GM21737 (cell line): ENCODE data around the gene NPIPA3.
A peak's percentile ranks its signal among the peaks of the same experiment; 100 is the strongest.
"Not testable (repeated sequence)": the region's sequence is repeated elsewhere in the genome, so short reads cannot be mapped to it uniquely, and the experiment has no call there.

Source experiments
- ATAC-seq: cut with Tn5 transposase; IDR thresholded peaks from one replicate; pipeline ENCODE4 v1.9.1; 2021; ENCODE audit warnings: mild to moderate bottlenecking, moderate library complexity; ENCODE audit not compliant: unreplicated experiment

Gene NPIPA3

DNA sequence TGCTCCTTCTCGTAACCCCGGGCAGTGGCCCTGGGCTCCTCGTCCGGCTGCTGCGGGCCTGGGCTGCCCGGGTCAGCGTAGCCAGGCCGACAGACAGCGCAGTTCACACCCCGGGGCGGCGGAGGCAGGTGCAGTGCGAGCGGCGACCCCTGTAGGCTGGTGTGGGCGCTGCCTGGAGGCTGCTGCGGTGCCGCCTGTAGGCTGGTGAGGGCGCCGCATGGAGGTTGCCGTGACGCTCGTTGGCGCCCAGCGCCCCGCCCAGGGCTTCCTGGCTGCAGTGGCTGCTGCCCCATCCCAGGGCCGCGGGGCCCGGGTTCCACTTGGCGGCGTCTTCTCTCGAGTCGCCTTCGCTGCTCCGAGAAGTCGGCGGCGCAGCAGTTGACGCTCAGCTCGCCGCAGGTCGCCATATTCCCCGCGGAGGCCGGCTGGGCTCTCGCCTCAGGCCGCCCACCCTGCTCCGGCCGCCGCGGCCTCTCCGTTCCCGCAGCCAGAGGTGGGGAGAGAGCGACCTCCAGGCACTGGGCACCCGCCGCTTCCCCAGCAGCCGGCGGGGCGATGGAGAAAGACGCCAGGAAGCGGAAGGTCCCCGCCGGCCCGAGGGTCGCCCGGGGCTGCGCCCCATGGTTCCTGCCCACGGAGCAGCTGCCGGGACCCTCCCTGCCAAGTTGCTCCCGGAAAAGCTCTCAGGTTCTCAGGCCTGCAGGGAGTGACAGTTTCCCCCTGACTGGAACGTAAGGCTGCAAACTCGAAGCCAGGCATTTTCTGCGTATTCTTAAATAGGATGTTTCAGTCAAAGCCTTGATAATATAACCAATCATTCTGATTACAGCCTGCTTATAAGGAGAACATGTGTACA, 39.3 kb downstream of the NPIPA3 start, which contains the start of gene NPIPA2:
TSS of gene NPIPA2 (plus strand) at position 261 of the 856 bp plus-strand sequence. CDS start 5,533 bp downstream, outside the sequence.
- ATAC-seq, result peak; percentile 99

DNA sequence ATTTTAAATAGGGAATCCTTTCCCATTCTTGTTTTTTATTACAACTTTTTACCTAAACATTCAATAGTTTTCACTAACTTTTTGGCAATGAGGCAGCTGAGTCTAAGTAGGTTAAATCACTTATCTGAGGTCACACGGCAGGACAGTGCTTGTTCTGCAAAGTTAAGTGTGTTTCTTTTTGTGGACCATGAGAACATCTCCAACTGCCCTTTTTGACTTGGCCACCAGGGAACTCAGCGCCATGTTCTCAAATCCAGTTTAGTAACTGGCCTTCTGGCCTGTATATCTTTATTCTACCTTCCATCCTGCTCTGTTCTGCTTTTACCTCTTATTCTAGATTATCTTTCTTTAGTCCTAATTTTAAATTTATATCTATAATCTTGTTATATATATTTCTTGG, 70.4 kb downstream of the NPIPA3 start:
- ATAC-seq, result not testable (repeated sequence)

DNA sequence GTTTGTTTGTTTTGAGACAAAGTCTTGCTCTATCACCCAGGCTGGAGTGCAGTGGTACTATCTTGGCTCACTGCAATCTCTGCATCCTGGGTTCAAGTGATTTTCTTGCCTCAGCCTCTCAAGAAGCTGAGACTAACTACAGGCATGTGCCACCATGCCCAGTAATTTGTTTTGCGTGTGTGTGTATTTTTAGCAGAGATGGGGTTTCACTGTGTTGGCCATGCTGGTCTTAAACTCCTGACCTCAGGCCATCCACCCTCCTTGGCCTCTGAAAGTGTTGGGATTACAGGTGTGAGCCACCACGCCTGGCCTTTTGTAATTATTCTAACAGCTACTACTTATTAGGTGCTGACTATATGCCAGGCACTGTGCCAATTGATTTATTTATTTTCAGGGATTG, 72.4 kb downstream of the NPIPA3 start:
- ATAC-seq, result not testable (repeated sequence)
